Glutamatergic neuron (in vitro differentiated cells): Measurements from ENCODE around the gene RBM33. TPM values are rescaled to one million over a fixed set of nuclear protein-coding genes. Genes with fewer than 3 reads are reported as not detected.

Experiments
- DNase-seq: peaks from one replicate; pipeline ENCODE4 v3.0.0; 2022
- H3K27ac Mint-ChIP-seq: one replicate; pipeline ENCODE4 v1.8.0; 2020; ENCODE audit warnings: mild to moderate bottlenecking, mixed read lengths, inconsistent platforms; ENCODE audit not compliant: unreplicated experiment
- H3K27me3 Mint-ChIP-seq: one replicate; pipeline ENCODE4 v1.8.0; 2020; ENCODE audit warnings: mild to moderate bottlenecking, moderate library complexity, mixed read lengths, inconsistent platforms; ENCODE audit not compliant: unreplicated experiment
- H3K36me3 Mint-ChIP-seq: one replicate; pipeline ENCODE4 v1.8.0; 2020; ENCODE audit warnings: mild to moderate bottlenecking, mixed read lengths, inconsistent platforms; ENCODE audit not compliant: unreplicated experiment
- H3K4me1 Mint-ChIP-seq: one replicate; pipeline ENCODE4 v1.8.0; 2020; ENCODE audit warnings: mild to moderate bottlenecking, low read depth, mixed read lengths, inconsistent platforms; ENCODE audit not compliant: unreplicated experiment
- H3K4me3 Mint-ChIP-seq: one replicate; pipeline ENCODE4 v1.8.0; 2020; ENCODE audit warnings: mild to moderate bottlenecking, mixed read lengths, inconsistent platforms; ENCODE audit not compliant: unreplicated experiment
- H3K9me3 Mint-ChIP-seq: one replicate; pipeline ENCODE4 v1.8.0; 2020; ENCODE audit warnings: mild to moderate bottlenecking, moderate library complexity, mixed read lengths, inconsistent platforms; ENCODE audit not compliant: unreplicated experiment
- CTCF ChIP-seq: fragments of 200-600 bp; sonication (generic); IDR thresholded peaks from one replicate; pipeline ENCODE4 v1.5.0; 2021; ENCODE audit not compliant: partially characterized antibody, unreplicated experiment
- total RNA-seq: library from RNA; stranded (reverse); fragmentation: NEBNext Ultra II Directional; extraction: Animal tissue kit (Norgen Biotek cat#: 25700); gene quantifications from one replicate; pipeline ENCODE4 v1.2.1, GENCODE V29; 2021; ENCODE audit not compliant: unreplicated experiment

RBM33 gene
- total RNA-seq, 1 donor from 2014 or later: 67.5 TPM

GRCh38 chr7:155645662-155646061, 1.2 kb downstream of the RBM33 start:
- Mint-ChIP-seq H3K4me3 (peak overlapping the region; percentile 97), H3K36me3 (peaks cover 30% of the 10 kb centered on the region), H3K9me3 (peaks cover 6% of the 10 kb centered on the region), H3K27me3 (peaks cover 4% of the 10 kb centered on the region), H3K4me1 (peaks cover 11% of the 10 kb centered on the region), H3K27ac (no peak overlapping the region)
- no peak for TF ChIP-seq CTCF
- DNase-seq: no peak

GRCh38 chr7:155646669-155647068, 2.2 kb downstream of the RBM33 start:
- Mint-ChIP-seq H3K36me3 (peaks cover 20% of the 10 kb centered on the region), H3K9me3 (peaks cover 6% of the 10 kb centered on the region), H3K27ac (no peak overlapping the region), H3K4me3 (peak overlapping the region; percentile 70), H3K4me1 (peaks cover 14% of the 10 kb centered on the region), H3K27me3 (peaks cover 4% of the 10 kb centered on the region)
- TF ChIP-seq CTCF: no peak
- DNase-seq: no peak

- H3K9me3 Mint-ChIP-seq: peaks cover 6% of the 10 kb centered on the region
- H3K4me1 Mint-ChIP-seq: peaks cover 14% of the 10 kb centered on the region
- H3K4me3 Mint-ChIP-seq: no peak overlapping the region
- no peak for TF ChIP-seq CTCF
- H3K27me3 Mint-ChIP-seq: peaks cover 4% of the 10 kb centered on the region
- H3K27ac Mint-ChIP-seq: no peak overlapping the region
- no peak for DNase-seq
- peaks cover 19% of the 10 kb centered on the region for H3K36me3 Mint-ChIP-seq
Observed at GRCh38 chr7:155647302-155647701, 2.8 kb downstream of the RBM33 start.

DNA sequence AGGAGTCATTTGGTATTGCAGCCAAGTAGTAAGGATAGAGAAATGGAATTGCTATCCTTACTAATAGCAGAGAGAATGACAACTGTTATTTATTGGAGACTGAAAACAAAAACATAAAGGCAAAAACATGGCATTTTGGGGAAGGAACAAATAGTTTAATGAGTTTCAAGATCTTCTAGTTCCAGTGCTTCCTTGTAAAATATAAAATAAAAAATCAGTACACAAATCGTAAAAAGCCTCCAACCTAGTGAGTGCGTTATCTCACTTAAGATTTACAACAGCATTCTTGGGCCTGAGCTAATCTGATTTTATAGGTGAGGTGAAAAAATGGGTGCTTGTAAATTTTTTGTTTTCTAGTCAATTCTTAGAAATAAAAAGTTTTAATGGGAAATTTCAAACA, 3.3 kb downstream of the RBM33 start:
- H3K27me3 Mint-ChIP-seq: peaks cover 4% of the 10 kb centered on the region

GRCh38 chr7:155648752-155649339, 4.4 kb downstream of the RBM33 start:
- peaks cover 6% of the 10 kb centered on the region for H3K9me3 Mint-ChIP-seq
- no peak for TF ChIP-seq CTCF
- no peak overlapping the region for H3K27ac Mint-ChIP-seq
- peaks cover 10% of the 10 kb centered on the region for H3K4me1 Mint-ChIP-seq
- peaks cover 4% of the 10 kb centered on the region for H3K27me3 Mint-ChIP-seq
- H3K36me3 Mint-ChIP-seq: peaks cover 19% of the 10 kb centered on the region
- no peak for DNase-seq
- no peak overlapping the region for H3K4me3 Mint-ChIP-seq

More for the DNA sequence above, 3.3 kb downstream of the RBM33 start:
- Mint-ChIP-seq H3K36me3 (peaks cover 19% of the 10 kb centered on the region), H3K4me1 (peaks cover 14% of the 10 kb centered on the region), H3K27ac (no peak overlapping the region), H3K9me3 (peaks cover 6% of the 10 kb centered on the region), H3K4me3 (no peak overlapping the region)
- DNase-seq: no peak
- no peak for TF ChIP-seq CTCF
